GM18507 (cell line): ENCODE measurements around the gene LDLR.

Experiments
- DNase-seq: peaks from one replicate; pipeline ENCODE4 v3.0.0; 2011; ENCODE audit warnings: low read depth; ENCODE audit not compliant: insufficient read length; ENCODE audit errors: extremely low spot score
- FAIRE-seq: peaks from 2 replicates; lab custom pipeline; 2011; peaks lifted over from hg19 to GRCh38; lab: Jason Lieb, UNC

The LDLR gene

DNA sequence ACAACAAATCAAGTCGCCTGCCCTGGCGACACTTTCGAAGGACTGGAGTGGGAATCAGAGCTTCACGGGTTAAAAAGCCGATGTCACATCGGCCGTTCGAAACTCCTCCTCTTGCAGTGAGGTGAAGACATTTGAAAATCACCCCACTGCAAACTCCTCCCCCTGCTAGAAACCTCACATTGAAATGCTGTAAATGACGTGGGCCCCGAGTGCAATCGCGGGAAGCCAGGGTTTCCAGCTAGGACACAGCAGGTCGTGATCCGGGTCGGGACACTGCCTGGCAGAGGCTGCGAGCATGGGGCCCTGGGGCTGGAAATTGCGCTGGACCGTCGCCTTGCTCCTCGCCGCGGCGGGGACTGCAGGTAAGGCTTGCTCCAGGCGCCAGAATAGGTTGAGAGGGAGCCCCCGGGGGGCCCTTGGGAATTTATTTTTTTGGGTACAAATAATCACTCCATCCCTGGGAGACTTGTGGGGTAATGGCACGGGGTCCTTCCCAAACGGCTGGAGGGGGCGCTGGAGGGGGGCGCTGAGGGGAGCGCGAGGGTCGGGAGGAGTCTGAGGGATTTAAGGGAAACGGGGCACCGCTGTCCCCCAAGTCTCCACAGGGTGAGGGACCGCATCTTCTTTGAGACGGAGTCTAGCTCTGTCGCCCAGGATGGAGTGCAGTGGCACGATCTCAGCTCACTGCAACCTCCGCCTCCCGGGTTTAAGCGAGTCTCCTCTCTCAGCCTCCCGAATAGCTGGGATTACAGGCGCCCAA is at the start of gene LDLR:
LDLR (plus strand) TSS at position 210 of the 760 bp plus-strand sequence; CDS start at position 296, 86 bp downstream.
- DNase-seq (peak; percentile 52), FAIRE-seq (peak; percentile 86)

DNA sequence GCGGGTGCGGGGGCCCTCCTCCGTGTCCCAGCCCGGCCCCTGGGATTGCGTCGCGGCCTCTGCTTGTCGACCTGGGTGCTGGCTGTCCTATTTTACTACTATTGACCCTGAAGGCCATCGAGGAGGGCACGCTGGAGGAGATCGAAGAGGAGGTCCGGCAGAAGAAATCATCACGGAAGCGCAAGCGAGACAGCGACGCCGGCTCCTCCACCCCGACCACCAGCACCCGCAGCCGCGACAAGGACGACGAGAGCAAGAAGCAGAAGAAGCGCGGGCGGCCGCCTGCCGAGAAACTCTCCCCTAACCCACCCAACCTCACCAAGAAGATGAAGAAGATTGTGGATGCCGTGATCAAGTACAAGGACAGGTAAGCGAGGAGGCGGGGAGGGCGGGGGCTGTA is 48.1 kb upstream of the LDLR start:
- no peak for DNase-seq
- FAIRE-seq = no peak

DNA sequence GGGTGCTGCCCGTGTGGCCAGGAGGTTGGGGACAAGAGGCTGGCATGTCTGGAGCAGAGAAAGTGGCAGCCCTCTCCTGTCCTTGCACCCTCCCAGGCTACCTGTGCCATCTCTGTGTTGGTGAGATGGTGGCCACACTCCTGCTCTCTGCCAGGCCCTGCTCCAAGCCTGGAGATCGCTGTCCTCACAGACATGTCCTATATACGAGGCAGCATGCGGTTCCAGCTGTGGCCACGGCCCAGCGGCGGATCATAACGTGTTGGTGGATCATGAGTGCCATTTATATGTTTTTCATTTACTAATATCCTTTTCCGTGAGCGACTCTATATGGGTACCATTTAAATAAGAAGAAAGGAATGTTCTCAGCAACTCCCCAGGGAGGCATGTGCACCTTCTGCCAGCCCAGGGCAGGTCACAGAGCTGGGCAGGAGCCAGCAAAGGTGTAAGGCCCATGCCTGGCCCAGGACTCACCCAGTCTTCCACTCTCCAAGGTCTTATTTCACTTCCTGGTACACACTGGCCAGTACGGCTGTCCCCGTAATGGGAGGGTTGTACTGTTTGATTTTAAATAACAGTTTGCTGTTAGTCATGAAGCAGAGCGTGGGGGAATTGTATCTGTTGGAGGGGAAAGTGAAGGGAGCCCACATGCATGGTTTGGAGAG is 47.2 kb upstream of the LDLR start:
- FAIRE-seq = no peak
- DNase-seq = no peak

DNA sequence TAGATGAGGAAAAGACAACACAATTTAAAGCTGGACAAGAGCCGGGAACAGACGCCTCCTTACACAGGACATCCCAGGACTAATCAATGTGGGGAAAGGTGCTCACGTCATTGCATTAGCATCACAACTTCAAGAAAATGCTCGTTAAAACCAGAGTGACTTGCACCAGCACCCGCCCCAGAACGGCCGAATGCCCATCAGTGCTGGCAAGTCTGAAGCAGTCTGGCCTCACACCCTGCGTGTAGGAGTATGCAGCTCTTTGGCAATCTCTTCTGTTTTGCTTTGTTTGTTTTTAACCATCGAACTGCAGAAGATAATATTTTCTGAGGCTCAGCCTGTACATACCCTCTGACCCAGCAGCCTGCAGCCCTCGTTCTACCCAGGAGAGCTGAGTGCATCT is 44.8 kb upstream of the LDLR start:
- DNase-seq = no peak
- no peak for FAIRE-seq

DNA sequence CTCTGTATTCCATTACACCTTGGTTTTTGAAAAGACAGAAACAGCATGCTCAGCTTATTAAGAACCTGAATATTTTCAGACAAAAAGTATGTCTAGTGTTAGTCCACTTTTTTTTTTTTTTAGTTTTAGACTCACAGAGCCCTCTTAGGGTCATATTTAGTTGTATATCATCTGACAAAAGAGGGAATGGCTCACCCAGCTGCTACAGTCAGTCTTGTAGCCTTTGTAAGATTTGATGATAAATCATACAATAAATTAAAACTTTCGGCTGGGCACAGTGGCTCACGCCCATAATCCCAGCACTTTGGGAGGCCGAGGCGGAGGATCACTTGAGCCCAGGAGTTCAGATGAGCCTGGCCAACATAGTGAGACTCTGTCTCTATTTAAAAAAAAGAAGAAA is 43.7 kb upstream of the LDLR start:
- DNase-seq (no peak), FAIRE-seq (no peak)

DNA sequence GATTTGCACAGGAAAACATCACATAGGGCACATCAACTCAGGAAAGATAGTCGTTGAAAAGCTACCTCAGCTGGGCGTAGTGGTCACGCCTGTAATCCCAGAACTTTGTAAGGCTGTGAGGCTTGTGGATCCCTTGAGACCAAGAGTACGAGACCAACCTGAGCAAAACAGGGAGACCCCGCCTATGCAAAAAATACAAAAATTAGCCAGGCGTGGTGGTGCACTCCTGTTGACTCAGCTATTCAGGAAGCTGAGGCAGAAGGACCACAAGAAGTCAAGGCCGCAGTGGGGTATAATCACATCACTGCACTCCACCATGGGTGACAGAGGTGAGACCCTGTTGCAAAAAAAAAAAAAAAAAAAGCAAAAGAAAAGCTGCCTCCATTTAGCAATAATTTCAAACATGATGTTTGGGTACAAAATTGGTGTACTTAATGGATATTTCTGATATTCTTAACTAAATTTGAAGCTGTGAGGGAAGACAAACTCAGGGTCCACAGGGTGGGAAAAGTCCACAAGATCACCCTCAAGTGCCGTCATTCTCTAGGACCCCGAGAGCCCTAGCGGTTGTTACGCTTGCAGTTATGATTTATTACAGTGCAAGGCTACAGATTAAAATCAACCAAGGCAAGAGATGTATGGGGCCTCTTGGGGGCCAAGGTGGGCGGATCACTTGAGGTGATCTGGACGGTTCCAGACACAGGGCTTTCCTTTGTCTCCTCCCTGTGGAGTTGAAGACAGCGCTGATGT is 42.5 kb upstream of the LDLR start:
- DNase-seq (no peak), FAIRE-seq (peak; percentile 80)

DNA sequence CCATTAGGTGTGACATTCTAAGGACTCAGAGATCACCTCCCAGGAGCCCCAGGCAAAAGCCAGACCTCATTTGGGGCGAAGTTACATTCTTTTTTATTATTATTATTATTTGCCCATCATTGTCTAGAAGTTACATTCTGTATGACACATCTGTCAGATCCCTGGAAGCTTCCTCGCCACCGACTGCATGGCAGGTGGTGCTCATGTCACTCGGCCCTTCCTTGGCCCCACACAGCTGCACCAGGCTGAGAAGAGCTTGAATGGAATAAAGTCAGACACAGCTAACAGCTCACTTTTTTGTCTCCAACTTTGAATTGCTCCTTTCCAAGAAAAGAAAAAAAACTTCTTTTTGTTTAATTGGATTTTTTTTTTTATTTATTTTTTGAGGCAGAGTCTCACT is 41.4 kb upstream of the LDLR start:
- FAIRE-seq (no peak), DNase-seq (no peak)

DNA sequence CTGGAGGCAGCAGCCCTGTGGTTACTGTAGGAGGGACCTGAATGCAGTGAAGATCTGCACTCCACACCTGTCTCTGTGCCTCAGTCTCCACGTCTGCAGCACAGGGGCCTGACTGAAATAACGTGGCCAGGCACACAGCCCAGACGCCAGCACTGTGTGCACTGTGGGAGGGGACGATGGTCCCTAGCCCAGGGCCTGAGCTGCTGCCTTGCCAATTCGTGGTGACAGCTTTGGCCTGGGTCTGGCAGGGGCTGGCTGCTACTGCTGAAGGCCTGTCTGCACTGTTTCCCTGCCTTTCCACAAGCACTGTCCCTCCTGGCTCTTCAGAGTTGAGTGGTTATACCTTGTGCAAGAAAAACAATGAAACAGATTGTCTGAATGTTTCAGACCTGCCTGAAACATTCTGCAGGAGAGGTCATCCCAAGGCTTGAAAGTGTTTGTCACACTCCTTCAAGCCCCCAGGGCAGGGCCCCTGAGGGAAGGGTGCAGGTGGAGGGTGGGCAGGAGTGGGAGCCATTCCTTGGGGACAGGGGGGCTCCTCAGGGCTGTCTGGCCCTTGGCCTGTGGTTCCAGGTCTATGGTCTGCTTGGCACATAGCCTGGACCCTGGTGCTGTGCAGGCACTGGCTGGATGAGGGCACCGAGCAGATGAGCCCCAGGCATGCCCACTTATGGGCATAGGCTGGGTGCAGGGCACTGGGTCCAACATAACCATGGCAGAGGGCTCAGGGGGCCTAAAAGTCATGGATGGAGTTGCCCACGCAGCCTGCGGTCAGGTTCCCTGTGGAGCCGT is 38.7 kb upstream of the LDLR start:
- DNase-seq = no peak

DNA sequence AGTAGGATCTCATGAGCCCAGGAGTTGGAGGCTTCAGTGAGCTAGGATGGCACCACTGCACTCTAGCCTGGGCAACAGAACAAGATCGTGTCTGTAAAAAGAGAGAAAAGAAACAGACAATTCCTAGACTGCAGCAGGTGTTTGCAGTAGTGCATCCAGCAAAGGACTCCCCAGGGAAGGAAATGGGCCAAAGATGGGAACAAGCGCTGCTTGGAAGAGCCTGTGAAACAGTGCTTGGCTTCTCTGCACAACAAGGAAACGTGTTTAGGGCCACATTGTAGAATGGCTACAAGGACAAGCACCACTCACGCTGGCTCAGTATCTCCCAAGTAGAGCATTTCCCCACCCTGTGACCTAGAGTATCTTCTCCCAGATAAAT is 35.5 kb upstream of the LDLR start:
- DNase-seq (no peak), FAIRE-seq (no peak)

More for the DNA sequence above, 38.7 kb upstream of the LDLR start:
- no peak for FAIRE-seq

DNA sequence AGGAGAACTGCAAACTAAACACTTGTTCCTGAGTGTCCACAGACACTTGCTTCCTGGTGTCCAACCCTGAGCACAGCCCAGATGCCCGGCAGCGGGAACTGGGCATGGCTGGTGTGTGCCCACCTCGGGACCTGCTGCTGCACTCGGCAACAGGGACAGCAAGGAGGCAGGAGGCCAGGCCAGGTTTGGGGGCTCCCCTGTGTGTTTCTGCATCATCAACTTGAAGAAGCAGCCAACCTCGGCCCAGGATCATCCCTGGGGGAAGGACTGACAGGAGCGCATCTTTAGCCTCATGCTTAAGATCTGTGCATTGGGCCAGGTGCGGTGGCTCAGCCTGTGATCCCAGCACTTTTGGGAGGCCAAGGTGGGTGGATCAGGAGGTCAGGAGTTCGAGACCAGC is 35.1 kb upstream of the LDLR start:
- no peak for DNase-seq
- no peak for FAIRE-seq

DNA sequence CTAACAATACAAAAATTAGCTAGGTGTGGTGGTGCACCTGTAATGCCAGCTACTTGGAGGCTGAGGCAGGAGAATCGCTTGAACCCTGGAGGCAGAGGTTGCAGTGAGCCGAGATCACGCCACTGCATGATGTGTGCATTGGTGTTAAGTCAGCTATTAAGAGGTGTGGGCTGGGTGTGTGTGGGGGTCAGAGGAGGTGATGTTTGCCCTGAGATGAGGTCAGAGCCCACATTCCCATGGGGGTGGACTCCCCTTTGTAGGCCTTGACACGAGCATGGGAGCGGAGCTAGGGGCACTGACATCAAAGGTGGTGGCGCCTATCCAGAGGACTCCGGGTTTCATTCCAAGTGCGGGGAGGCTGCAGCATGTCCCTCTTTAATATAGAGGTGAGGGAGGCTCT is 34.6 kb upstream of the LDLR start:
- FAIRE-seq = no peak

DNA sequence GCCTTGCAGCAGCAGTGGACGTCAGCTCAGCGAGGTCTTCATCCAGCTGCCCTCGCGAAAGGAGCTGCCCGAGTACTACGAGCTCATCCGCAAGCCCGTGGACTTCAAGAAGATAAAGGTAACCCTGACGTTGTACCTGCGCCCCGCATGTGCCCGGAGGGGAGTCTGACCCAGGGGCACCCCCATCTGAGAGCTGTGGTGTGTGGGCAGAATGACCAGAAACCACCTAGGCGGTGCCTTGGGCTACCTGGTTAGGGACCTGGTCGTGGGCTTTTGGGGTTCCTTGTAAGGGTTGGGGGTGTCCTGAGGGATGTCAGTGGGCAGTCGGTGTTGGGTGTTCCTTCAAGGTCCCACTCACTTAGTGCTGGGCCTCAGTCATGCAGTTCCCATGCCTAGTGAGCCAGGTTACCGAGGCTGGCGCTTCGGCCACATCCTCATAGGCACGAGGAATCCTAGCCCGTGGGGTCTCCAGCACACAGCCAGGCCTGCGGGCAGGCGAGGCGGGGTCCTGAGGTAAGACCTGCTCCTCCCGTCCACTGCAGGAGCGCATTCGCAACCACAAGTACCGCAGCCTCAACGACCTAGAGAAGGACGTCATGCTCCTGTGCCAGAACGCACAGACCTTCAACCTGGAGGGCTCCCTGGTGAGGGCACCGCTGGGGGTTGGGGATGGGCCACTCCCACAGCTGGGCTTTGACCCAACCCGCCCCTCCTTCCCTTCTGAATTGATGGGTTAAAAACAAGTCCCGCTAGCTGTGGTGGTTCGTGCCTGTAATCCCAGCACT is 30.8 kb upstream of the LDLR start:
- FAIRE-seq (no peak), DNase-seq (no peak)

More for the DNA sequence above, 34.6 kb upstream of the LDLR start:
- DNase-seq = no peak

DNA sequence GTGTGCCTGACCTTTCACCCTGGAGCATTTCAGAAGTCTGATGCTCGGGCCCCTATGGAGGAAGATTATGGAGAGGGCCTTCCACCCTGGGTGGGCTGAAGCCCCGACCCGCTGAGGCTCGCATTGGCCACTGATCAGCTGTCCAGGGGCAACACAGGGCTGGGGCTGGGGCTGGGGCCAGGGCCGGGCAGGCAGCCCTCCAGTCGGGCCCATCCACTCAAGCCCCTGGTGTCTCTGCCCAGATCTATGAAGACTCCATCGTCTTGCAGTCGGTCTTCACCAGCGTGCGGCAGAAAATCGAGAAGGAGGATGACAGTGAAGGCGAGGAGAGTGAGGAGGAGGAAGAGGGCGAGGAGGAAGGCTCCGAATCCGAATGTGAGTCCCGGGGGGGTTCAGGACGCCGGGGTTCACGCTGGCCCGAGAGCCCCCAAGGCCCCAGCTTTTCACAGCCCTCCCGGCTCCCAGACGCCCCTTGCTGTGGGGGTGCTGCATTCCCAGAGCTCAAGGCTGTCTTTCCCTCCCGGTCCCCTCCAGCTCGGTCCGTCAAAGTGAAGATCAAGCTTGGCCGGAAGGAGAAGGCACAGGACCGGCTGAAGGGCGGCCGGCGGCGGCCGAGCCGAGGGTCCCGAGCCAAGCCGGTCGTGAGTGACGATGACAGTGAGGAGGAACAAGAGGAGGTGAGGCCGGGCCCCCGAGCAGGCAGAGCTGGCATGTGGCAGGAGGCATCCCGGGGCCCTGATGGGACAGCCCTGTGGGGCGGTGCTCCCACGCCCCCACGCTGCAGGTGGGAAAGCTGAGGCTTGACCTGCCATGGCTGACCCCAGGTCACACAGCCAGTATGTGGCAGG is 29.5 kb upstream of the LDLR start:
- DNase-seq (no peak), FAIRE-seq (no peak)

DNA sequence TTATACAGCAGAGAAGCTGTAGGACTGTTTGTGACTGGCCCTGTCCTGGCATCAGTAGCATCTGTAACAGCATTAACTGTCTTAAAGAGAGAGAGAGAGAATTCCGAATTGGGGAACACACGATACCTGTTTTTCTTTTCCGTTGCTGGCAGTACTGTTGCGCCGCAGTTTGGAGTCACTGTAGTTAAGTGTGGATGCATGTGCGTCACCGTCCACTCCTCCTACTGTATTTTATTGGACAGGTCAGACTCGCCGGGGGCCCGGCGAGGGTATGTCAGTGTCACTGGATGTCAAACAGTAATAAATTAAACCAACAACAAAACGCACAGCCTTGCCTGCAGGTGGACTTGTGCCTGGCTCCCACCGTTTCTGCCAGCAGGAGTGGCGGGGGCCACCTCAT is 27.3 kb upstream of the LDLR start:
- FAIRE-seq (no peak), DNase-seq (no peak)

DNA sequence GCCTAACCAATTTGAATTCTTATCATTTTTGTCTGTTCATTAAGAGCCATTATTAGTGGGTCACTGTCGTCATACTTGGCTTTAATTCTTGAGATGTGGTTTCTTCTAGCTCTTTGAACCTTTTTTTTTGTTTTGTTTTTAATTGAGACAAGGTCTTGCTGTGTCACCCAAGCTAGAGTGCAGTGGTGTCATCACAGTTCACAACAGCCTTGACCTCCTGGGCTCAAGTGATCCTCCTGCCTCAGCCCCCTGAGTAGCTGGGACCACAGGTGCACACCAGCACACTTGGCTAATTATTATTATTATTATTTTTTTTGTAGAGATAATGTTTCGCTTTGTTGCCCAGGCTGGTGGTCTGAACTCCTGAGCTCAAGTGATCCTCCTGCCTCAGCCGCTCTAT is 25.8 kb upstream of the LDLR start:
- FAIRE-seq = no peak
- DNase-seq = no peak

DNA sequence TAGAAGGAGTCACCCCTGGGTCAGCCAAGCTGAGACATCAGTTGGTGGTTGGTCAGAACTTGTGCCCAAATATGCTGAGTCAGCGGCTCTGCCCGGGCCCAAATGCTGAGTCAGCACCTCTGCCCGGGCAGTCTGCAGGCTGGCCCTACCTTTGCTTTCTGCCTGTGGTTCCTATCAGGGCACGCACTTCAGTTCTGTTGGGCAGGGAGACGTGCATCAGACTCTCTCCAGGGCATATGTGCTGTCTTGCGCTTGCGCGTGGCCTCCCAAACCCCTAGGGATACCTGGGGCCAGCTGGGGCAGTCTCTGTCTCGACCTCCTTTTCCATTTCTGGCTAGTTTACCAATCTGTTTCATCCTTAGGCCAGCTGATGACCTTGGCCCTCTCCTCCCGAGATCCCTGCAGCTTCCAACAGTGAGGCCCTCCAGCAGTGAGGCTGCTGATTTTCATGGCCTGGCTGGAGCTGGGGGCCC is 24.4 kb upstream of the LDLR start:
- no peak for DNase-seq
- FAIRE-seq = no peak

DNA sequence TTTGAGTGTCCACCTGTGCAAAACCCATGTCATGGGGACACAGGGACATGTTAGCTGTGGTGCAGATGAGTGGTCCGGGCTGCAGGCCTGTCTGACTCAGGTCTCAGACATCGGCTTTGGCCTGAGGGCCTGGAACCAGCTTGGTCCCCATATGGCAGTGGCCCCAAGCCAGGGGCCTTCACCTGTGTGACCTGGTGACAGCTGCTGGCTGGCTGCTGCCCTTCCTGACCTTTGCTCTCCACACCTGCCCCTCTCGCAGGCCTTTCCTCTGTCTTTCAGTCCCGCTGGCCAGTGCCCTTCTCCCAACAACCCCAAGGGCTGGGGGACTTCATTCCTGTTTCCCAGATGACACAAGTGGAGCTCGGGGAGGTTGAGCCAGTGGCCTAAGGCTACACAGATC is 22.9 kb upstream of the LDLR start:
- FAIRE-seq (no peak), DNase-seq (no peak)
